ENCODE measurements around the gene TERT.
"Not testable (repeated sequence)": the region's sequence is repeated elsewhere in the genome, so short reads cannot be mapped to it uniquely, and the experiment has no call there.

The TERT gene

DNA sequence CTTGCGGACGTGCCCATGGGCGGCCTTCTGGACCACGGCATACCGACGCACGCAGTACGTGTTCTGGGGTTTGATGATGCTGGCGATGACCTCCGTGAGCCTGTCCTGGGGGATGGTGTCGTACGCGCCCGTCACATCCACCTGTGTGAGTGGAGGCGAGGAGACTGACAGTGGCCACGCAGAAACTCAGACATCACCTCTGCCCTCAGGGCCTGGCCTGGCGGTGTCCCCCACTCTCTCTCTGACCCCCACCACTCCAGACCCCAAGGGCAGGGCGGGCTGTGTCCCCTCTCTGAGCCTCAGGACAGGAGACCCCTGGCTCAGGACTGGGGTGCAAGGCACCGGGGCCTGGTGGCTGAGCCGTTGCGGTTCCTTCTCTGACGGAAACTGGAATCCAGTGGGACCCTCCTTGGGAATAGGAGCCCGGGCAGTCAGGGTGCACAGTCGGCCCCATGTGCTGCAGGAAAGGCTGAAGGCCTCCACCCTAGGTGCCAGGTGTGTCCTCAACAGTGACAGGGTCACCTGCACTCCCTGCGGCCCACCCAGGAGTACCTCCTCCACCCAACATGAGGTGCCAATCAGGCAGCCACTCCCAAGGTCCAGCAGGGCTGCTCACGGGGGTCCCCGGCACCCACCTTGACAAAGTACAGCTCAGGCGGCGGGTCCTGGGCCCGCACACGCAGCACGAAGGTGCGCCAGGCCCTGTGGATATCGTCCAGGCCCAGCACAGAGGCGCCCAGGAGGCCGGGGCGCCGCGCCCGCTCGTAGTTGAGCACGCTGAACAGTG, 16.0 kb downstream of the TERT start:
- no peak for DNase-seq (ENCODE audit: low read depth)

DNA sequence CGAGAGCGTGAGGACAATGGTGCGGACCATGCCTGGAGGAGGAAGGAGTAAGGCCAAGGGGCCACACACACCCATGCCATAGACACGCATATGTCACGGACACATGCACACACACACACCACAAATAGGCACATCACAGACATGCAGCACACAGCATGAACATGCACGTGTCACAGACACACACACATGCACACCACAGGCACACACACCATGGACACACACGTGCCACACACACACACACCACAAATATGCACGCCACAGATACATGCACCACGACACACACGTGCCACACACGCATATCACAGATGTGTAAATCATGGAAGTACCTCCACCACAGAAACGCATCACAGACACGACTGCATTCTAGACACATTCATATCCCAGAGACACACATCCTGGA, 16.7 kb downstream of the TERT start:
- no peak for DNase-seq (ENCODE audit: low read depth)

DNA sequence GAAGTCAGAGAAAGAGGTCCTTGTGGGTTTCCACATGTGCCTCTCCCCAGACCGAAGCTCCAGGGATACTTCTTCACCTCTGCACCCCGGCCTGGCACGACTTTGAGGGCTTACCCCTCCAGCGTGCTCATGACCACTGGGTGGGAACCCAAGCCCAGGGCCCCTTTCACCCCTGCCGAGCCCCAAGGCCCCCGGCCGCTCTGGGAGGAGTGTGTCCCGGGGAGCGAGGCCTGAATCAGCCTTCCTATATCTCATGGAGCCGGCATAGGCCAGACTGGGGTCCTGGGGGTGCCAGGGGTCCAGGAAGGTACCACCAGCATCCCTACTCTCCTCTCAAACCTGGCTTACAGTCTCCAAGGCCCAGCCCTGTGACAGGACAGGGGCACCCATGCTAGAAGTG, 17.1 kb downstream of the TERT start:
- DNase-seq (ENCODE audit: low read depth): no peak

DNA sequence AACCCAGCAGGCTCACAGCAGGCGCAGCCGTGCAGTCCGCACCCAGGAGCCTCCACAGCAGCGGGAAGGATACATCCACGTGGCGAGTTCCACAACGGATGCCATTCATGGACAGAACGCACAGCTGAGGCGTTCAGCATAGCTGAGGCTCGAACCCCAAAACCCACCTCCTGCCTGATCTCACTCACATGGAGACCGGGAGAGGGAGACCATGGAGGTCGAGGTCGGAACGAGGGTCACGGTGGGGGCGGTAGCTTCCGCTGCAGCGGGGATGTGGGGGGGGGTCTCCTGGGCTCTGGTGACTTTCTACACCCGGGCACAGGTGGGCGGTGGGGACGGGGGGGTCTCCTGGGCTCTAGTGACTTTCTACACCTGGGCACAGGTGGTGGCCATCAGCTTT, 17.5 kb downstream of the TERT start:
- DNase-seq (ENCODE audit: low read depth): no peak

DNA sequence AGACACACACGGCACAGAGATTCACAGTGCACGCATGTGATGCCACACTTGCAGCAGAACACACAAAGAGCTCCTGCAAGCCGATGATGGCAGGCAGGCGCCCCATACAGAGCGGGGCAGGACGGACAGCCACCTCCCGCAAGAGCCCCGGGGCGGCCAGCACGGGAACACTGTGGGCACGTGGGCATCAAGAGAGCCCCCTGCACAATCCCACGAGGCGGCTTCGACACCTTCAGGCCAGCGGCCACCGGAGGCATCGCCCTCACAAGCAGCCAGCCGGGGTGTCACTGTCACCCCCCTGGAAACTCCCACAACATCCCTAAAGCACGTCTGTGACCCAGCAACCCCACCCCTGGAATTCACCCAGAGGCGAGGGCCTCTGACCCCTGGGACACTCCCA, 17.9 kb downstream of the TERT start:
- no peak for DNase-seq (ENCODE audit: low read depth)

DNA sequence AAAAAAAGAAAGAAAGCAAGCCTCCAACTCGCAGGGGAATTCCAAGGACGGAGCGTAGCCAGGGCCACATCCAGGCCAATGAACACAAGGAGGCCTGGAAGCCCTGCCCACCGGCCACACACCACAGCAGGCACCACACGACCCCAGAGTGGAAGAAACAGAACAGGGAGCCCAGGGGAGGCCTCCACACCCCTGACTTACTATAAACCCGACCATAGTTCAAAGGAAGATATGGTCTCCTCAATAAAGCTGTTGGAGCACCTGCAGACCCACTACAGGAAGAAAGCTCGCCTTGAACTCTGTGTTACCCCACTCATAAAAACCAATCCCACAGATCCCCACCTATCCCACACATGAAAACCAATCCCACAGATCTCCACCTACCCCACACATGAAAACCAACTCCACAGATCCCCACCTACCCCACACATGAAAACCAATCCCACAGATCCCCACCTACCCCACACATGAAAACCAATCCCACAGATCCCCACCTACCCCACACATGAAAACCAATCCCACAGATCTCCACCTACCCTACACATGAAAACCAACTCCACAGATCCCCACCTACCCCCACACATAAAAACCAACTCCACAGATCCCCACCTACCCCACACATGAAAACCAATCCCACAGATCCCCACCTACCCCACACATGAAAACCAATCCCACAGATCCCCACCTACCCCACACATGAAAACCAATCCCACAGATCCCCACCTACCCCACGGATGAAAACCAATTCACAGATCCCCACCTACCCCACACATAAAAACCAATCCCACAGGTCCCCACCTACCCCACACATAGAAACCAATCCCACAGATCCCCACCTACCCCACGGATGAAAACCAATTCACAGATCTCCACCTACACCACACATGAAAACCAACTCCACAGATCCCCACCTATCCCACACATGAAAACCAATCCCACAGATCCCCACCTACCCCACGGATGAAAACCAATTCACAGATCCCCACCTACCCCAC, 19.2 kb downstream of the TERT start:
- DNase-seq (ENCODE audit: low read depth): not testable (repeated sequence)

DNA sequence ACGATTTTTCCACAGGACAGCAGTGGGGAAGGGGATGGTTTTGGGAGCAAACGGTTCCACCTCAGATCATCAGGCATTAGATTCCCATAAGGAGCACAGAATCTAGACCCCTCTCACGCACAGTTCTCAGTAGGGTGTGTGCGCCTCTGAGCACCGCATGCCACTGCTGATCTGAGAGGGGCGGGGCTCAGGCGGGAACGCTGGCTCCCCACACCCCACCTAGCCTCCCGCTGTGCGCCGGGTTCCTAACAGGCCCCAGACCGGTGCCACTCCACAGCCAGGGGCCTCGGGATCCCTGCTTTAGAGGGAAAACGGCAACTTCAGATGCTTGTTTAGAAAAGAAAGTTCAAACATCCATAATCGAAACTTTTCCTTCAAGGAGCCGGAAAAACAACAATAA, 20.4 kb downstream of the TERT start:
- no peak for DNase-seq (ENCODE audit: low read depth)

DNA sequence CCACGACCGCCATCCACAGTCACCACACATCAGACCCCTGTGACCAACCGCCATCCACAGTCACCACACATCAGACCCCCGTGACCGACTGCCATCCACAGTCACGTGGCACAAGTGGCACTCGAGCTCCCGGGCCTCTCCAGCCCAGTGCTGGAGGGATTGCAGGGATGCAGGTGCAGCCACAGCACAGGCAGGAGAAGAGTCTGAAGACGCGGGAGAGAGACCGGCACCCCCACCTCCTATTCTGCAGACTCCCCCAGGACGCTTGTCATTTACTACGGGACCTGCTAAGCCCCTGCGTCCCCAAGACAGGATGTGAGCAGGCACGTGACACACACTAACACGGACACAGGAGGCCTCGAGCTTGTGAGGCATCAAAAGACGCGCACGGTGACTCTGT, 21.1 kb downstream of the TERT start:
- DNase-seq (ENCODE audit: low read depth): no peak

DNA sequence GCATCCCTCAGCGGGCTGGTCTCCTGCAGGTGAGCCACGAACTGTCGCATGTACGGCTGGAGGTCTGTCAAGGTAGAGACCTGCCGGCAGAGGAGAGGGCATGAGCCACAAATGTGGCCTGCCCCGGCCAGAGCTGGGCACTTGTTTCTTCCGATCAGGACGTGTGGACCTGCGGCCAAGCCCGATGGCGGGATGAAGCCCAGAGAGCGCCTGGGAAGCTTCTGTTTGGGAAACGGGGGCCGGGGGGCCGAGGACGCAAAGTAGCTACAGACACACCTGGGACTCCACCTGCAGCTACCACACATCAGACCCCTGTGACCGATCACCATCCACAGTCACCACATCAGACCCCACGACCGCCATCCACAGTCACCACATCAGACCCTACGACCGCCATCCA, 22.7 kb downstream of the TERT start:
- no peak for DNase-seq (ENCODE audit: low read depth)

DNA sequence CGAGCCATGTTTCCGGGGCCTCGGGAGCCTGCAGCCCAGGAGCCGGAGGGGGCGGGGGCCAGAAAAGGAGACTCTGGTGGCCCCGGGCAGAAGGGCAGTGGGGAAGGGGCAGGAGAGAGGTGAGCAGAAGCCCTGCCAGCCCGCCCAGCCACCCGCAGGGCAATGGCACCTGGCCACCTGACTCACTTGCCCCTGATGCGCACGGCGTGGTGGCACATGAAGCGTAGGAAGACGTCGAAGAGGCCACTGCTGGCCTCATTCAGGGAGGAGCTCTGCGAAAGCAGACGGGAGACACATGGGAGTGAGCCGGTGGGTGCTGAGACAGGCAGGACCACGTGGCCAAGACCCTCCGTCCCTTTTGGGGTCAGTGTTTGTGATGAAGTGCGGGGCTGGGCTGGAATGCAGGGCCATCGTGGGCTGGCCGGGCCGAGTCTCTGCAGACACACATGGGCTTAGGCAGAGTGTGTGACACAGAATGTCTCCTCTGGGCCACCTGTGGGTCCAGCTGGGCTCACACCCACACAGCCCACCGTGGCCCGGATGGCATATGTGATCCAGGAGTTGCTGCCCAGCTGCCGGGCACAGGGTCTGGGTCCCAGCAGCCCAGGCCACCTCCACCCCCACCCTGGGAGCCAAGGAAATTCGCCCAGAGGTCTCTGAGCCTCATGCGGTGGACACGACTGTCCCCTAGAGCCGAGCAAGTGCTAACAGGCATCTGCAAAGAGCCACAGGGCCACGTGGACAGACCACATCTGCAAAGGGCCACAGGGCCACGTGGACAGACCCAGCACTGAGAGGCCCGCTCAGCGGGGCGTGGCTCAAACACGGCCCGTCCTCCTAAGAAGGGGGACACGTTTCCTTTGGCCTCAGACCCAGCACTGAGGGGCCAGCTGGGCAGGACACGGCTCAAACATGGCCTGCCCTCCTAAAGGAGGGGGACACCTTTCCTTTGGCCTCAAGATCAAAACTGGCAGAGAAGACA, 23.6 kb downstream of the TERT start:
- DNase-seq (ENCODE audit: low read depth): no peak

DNA sequence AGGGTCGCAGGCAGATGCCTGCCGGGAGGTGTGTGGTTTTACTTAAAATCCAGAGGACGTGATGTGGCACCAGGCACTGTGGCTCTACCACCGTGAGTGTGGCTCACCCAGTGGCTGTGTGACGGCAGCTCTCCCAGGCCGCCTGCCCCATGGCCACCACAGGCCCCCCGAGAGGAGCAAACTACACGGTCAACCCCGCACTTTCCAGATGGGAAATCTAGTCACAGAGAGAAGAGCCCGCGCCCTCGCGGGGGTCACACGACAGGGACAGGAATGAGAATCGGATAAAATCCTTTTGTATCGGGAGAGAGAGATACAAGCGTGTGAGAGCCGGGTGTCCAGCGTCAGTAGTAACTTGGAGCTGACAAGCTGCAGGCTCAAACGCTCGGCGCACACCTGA, 24.4 kb downstream of the TERT start:
- DNase-seq (ENCODE audit: low read depth): no peak

DNA sequence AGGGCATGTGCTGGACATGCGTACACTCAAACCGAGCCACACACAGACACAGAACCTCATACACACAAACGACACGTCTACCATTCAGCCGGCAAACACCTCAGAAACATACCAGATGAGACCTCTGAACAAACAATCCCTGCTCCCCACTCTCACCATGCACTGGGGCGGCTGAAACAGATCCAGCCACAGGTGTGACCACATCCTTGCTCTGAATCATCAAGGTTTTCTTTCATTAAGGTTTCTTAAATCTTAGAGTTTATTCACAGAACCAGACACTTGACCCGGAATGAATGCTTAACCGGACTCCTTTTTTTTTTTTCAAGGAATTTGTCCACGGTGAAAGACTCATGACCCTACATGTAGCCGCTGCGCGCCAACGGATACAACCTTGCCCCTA, 26.2 kb downstream of the TERT start:
- DNase-seq (ENCODE audit: low read depth): no peak

DNA sequence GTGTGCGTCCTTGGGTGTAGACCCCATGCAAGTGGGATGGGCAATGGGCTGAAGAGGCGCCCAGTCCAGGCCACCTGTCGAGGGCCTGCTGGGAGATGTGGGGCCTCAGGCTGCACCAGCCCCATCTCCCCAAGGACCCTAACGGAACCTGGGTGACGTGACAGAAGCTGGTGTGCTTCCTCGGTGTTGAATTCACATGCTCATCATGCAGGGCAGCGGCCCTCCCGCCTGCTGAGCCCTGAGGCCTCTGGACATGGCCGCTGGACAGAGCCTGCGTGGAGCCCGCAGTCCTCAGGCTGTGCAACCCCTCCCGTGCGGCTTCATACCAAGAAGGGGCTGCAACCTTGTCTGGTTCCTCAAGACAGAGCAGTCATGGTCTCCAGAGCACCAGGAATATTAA, 26.8 kb downstream of the TERT start:
- DNase-seq (ENCODE audit: low read depth): no peak

DNA sequence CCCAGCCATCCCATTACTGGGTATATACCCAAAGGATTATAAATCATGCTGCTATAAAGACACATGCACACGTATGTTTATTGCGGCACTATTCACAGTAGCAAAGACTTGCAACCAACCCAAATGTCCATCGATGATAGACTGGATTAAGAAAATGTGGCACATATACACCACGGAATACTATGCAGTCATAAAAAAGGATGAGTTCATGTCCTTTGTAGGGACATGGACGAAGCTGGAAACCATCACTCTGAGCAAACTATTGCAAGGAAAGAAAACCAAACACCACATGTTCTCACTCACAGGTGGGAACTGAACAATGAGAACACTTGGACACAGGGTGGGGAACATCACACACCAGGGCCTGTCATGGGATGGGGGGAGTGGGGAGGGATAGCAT, 27.4 kb downstream of the TERT start:
- not testable (repeated sequence) for DNase-seq (ENCODE audit: low read depth)

DNA sequence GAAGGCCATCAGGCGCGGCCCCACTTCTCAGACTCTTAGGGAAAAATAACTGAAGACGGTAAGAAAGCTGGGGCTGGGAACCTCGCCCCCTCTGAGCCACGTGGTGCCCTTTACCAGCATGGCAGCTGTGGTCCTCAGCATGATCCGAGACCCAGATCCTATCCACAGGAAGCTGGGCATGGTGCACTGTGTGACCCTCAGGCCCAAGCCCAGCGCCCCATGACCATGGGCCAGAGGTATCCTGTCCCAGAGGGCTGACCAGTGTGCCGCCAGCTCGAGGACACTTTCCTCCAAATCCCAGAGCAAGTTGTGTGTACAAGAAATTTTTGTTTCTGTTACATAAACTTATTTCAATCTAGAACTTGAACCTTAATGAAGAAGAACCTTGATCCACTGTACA, 28.1 kb downstream of the TERT start:
- no peak for DNase-seq (ENCODE audit: low read depth)

DNA sequence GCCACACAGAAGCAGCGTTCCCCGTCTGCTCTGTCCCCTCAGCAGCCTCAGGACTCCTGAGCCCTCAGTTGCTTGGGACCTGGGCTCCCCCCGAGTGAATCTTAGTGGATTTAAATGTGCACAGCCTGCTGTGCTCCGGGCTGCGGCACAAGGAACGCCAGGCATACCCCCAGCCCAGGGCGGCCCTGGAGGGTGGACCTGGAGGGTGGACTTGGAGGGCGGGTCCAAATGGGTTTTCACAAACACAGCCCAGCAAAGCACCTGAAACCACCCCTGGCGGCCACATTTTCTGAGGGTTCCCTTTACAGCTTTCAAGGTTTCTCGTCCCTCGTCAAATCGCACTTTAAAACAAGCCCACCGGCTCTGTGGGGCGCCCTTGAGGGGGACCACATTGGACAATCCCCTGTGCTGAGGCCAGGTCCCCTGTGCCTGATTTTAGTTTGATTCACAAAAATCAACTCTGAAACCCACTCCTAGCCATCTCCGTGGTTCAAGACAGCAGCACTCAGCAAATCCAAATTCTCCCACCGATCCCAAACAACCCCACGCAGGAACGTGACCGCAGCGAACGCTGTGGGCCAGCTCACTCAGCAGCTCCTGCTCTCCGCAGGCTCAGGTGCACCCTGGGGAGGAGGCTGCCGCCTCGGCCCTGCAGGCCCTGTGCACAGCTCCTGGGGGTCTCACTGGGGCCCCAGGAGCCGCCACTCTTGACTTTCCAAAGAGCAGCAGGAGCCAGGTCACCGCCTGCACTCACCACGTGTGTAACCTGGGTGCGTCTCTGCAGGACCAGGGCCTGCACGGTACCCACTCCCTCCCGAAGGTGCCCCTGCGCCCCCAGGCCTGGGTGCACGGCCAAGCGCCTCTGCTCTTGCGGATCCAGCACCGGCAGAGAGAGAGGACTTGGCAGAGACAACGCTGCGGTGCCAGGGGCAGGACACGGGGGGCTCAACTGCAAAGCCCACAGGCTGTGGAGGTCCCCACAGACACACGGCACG, 29.1 kb downstream of the TERT start:
- no peak for DNase-seq (ENCODE audit: low read depth)

DNA sequence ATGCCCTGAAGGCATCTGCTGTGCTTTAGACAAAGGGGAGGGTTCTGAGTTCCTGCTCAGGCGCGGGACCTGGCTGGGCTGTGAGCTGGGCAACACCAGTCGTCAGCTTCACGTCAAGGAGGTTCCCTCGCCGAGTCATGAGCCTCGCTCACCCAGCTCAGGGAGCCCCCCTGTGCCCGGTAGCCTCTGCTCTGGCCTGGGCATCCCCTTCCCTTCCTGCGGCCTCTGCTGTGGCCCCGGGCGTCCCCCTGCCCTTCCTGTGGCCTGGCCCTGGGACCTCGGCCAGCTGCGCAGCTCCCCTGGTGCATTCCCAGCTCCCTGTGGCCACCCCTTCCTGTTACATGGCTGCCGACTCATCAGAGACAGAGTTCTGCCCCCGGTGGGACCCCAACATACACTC, 29.8 kb downstream of the TERT start:
- no peak for DNase-seq (ENCODE audit: low read depth)

DNA sequence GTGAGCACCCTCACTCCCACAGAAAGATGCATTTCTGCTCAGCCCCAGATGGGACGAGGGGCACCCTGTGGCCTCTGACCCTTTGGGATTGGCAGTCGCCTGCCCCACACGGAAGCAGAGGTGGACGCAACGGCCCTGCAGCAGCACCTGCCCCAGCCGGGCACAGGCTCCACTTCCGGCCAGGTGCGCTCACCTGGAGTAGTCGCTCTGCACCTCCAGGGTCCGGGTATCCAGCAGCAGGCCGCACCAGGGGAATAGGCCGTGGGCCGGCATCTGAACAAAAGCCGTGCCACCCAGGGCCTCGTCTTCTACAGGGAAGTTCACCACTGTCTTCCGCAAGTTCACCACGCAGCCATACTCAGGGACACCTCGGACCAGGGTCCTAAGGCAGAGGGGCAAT, 30.7 kb downstream of the TERT start:
- no peak for DNase-seq (ENCODE audit: low read depth)

DNA sequence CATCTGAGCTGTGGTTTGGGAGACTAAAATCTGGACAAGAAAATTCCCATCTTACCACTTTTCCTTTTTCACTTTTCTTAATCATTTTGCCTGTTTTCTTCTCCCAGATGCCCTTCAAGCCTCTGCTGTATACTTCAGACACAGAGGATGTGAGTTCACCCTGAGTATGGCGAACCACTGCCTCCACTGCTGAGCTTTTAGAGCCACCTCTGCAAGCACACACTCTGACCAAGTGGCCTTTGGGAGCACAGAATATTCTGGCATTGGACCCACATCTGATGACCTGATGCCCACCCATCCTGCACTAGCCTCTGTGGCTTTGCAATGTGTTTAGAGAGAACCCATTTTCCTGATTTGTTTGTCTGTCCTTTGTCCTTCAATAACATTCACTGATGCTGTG, 32.5 kb downstream of the TERT start:
- no peak for DNase-seq (ENCODE audit: low read depth)

DNA sequence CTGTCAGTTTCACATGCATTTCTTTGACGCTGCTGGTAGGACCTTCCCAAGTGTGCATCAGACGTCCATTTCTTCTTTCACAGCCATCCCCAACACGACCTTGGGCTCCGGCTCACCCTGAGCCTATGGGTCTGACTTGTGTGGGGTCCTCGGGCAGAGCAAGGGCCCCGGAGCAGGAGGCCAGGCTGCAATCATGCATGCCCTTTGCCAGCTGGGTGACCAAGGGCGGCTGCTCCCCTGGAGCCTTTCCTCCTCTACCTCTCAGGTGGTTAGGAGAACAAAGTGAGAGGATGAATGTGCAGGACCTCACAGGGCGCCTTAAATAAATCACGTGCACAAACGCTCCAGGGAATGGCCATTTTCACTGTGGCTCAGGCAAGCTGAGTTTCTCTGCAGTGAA, 33.2 kb downstream of the TERT start:
- no peak for DNase-seq (ENCODE audit: low read depth)

Measured in activated T-helper 9 cell treated with anti-CD3 and anti-CD28 coated beads, Interleukin-2, amount 50 U/mL, for 16 hours (primary cell).